ENCODE data around the gene FGR. TPM values are rescaled to one million over a fixed set of nuclear protein-coding genes. Genes with fewer than 3 reads are reported as not detected.
A peak's percentile ranks its signal among the peaks of the same experiment; 100 is the strongest.

Gene FGR
- total and polyA plus RNA-seq, 2 of the 13 experiments (the other 11 are each of a cell fraction or from before 2014, with no cell fraction given): not detected

GRCh38 chr1:27603681-27604578 is 31.1 kb downstream of the FGR start, which contains the start of gene AHDC1 (continued):
- TF ChIP-seq ZEB1 (IDR thresholded peaks at IDR 0.05; ENCODE audit: insufficient replicate concordance, low read depth) (no peak), RBAK (CRISPR knock-in tag; IDR thresholded peaks at IDR 0.05) (0 out of 2 replicates have a peak, but pooled peaks have one; percentile 29), DRAP1 (CRISPR knock-in tag; IDR thresholded peaks at IDR 0.05) (peak; percentile 50; the same call in 1 of the 2 replicates), MED1 (CRISPR knock-in tag; IDR thresholded peaks at IDR 0.05) (0 out of 2 replicates have a peak, but pooled peaks have one; percentile 23), PAXIP1 (CRISPR knock-in tag; conservative IDR thresholded peaks at IDR 0.05) (0 out of 2 replicates have a peak, but pooled peaks have one; percentile 22), MAZ (IDR thresholded peaks at IDR 0.05; ENCODE audit: borderline replicate concordance, low read depth, low read length) (peak; percentile 9; the same call in 1 of the 2 replicates), MAZ (CRISPR knock-in tag; IDR thresholded peaks at IDR 0.05; ENCODE audit: low read depth) (peak; percentile 69; the same call in 1 of the 2 replicates), POGK (CRISPR knock-in tag; conservative IDR thresholded peaks at IDR 0.05) (no peak), ZBTB20 (CRISPR knock-in tag; IDR thresholded peaks at IDR 0.05; ENCODE audit: borderline replicate concordance, low read depth) (0 out of 2 replicates have a peak, but pooled peaks have one; percentile 56), TARDBP (CRISPR knock-in tag; IDR thresholded peaks at IDR 0.05) (peak; percentile 63; the same call in 1 of the 2 replicates), CTCF (CRISPR knock-in tag; IDR thresholded peaks at IDR 0.05) (peak; percentile 38), RAD21 (CRISPR knock-in tag; IDR thresholded peaks at IDR 0.05) (peak; percentile 45; the same call in 1 of the 2 replicates), SAP130 (CRISPR knock-in tag; IDR thresholded peaks at IDR 0.05; ENCODE audit: low read depth) (peak; percentile 76), ZNF777 (CRISPR knock-in tag; IDR thresholded peaks at IDR 0.05) (peak; percentile 99), NR2F6 (IDR thresholded peaks at IDR 0.05) (no peak), NR2F6 (CRISPR knock-in tag; IDR thresholded peaks at IDR 0.05) (peak; percentile 29; the same call in 1 of the 2 replicates), MED13 (CRISPR knock-in tag; IDR thresholded peaks at IDR 0.05) (peak; percentile 33; the same call in 1 of the 2 replicates), ZNF10 (CRISPR knock-in tag; IDR thresholded peaks at IDR 0.05; ENCODE audit: borderline replicate concordance, low read depth) (no peak), HNRNPK (IDR thresholded peaks at IDR 0.05; ENCODE audit: low read depth, low read length, poor library complexity, severe bottlenecking) (peak; percentile 53), SKI (IDR thresholded peaks at IDR 0.05; ENCODE audit: partially characterized antibody) (peak; percentile 78)
